GM19397 (cell line): ENCODE measurements around the gene PLD6.

Source experiments
- ATAC-seq: cut with Tn5 transposase; IDR thresholded peaks from one replicate; pipeline ENCODE4 v1.9.1; 2021; ENCODE audit warnings: mild to moderate bottlenecking, moderate library complexity; ENCODE audit not compliant: unreplicated experiment

The PLD6 gene

DNA sequence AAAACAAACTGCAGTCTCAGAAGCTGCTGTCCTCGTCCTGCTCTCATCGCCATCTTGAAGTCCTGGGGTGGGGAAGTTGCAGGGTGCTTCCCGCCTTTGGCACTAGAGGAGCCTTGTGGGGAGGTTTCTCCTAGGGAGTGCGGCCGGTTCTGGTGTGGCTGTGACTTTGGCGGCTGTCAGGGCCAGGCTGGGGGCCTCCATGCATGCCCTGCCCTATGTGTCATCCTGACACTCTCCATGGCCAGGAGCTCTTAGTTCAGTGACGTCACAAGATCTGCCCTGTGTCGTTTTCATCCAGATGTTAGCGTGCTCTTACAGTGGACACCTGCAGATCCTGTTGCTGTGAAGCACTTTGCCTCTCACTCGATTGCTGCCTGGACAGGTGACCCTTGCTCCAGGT, 49.6 kb downstream of the PLD6 start:
- ATAC-seq, result no peak

DNA sequence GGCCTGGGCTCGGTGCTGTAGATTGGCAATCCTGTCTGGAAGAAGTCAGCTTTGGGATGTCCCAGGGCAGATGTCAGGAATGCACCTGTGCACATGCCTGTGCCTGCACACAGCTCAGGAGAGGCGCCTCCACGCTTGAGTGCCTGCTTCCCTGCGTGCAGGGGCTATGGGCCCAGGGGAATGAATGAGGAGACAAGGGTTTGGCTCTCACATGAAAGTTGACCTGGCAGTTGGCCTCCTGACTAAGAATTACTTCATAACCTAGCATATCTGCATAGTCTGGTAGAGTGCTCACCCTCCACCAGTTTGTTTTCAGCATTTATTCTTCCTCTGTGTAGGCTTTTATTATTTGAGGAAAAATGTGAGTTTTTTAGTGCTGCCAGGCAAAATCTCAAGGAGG, 50.0 kb downstream of the PLD6 start:
- ATAC-seq, result no peak

DNA sequence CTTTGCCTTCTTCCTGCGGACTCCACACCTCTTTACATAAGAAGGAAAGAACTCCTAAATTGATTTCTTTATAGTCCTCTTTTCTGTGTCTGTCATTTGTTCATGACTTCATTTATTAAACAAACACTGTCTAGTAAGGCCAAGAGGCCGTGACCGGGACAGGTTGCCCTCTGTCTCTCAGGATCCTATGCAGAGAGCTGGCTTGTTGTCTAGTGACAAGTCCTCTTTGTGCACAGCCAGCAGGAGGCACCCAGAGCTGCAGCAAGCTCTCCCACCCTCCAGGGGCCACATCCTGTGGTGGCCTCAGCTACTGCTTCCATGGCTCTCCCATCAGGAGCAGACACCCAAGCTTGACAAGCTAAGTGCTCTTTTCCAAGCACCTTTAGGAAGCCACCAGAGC, 50.6 kb downstream of the PLD6 start:
- no peak for ATAC-seq

DNA sequence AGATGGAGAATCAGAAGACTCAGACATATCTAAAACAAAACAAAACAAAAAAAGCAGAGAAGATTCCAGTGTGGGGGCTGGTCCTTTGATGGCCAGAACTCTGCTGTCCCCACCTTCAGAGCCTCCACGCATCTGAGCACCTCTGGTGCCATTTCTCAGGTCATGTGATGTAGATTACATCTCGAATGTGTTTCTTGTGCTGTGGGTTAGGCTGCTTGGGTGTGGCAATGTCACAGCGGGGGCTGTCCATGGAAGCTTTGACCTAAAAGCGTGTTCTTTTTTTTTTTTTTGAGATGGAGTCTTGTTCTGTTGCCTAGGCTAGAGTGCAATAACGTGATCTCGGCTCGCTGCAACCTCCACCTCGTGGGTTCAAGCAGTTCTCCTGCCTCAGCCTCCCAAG, 51.2 kb downstream of the PLD6 start:
- no peak for ATAC-seq

GRCh38 chr17:17154556-17154955, 51.6 kb downstream of the PLD6 start:
- no peak for ATAC-seq

- no peak for ATAC-seq
Measured at GRCh38 chr17:17153709-17154108, 52.4 kb downstream of the PLD6 start.

- ATAC-seq, result no peak
Measured at GRCh38 chr17:17153071-17153470, 53.1 kb downstream of the PLD6 start.

- no peak for ATAC-seq
Measured at GRCh38 chr17:17152385-17152784, 53.7 kb downstream of the PLD6 start.

DNA sequence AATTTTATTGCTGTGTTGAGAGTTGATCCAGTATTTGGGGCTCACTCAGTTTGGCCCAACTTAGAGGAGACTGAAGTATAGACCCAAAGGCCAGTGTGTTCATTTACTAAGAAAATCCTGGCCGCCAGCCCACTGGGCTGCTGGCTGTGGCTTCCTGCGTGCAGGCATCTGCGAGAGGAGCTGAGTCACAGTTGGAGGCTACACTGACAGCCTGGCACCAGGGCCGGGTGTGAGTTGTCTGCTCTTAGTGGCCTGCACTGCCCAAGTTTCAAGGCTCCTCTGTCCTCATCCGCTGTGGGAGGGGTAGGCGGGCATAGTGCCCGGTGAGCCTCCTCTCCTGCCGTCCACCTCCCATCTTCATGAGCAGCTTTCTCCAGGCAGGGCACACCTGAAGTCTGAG, 54.2 kb downstream of the PLD6 start:
- no peak for ATAC-seq

- ATAC-seq, result no peak
Measured at GRCh38 chr17:17151541-17151940, 54.6 kb downstream of the PLD6 start.

- no peak for ATAC-seq
Measured at GRCh38 chr17:17151055-17151454, 55.1 kb downstream of the PLD6 start.
